HG03135 (cell line): ENCODE results near the gene PPARA.
"Not testable (repeated sequence)": the region's sequence is repeated elsewhere in the genome, so short reads cannot be mapped to it uniquely, and the experiment has no call there.

Source experiments
- ATAC-seq: cut with Tn5 transposase; IDR thresholded peaks from one replicate; pipeline ENCODE4 v1.9.1; 2021; ENCODE audit warnings: mild to moderate bottlenecking, moderate library complexity; ENCODE audit not compliant: unreplicated experiment

Gene PPARA

GRCh38 chr22:46165977-46166376, 15.7 kb downstream of the PPARA start:
- no peak for ATAC-seq

- no peak for ATAC-seq
These were observed 19.3 kb downstream of the PPARA start for GRCh38 chr22:46169628-46170027.

GRCh38 chr22:46171940-46172339, 21.6 kb downstream of the PPARA start:
- ATAC-seq, result no peak

GRCh38 chr22:46172522-46173110, 22.3 kb downstream of the PPARA start:
- ATAC-seq, result no peak

GRCh38 chr22:46173152-46173551, 22.8 kb downstream of the PPARA start:
- ATAC-seq, result no peak

GRCh38 chr22:46175631-46176030, 25.3 kb downstream of the PPARA start:
- ATAC-seq, result no peak

GRCh38 chr22:46176508-46177003, 26.2 kb downstream of the PPARA start:
- ATAC-seq, result no peak

- ATAC-seq, result no peak
These were observed 28.6 kb downstream of the PPARA start for GRCh38 chr22:46178755-46179505.

GRCh38 chr22:46179748-46180147, 29.4 kb downstream of the PPARA start:
- ATAC-seq, result no peak

- no peak for ATAC-seq
These were observed 30.2 kb downstream of the PPARA start for GRCh38 chr22:46180370-46181137.

- ATAC-seq, result no peak
These were observed 33.4 kb downstream of the PPARA start for GRCh38 chr22:46183733-46184132.

GRCh38 chr22:46185283-46185682, 35.0 kb downstream of the PPARA start:
- ATAC-seq, result no peak

GRCh38 chr22:46187862-46188261, 37.5 kb downstream of the PPARA start:
- no peak for ATAC-seq

GRCh38 chr22:46192210-46192993, 42.1 kb downstream of the PPARA start:
- no peak for ATAC-seq

- no peak for ATAC-seq
These were observed 43.6 kb downstream of the PPARA start for GRCh38 chr22:46193898-46194310.

GRCh38 chr22:46195487-46196165, 45.3 kb downstream of the PPARA start:
- no peak for ATAC-seq

GRCh38 chr22:46196278-46196677, 46.0 kb downstream of the PPARA start:
- no peak for ATAC-seq

- ATAC-seq, result no peak
These were observed 47.9 kb downstream of the PPARA start for GRCh38 chr22:46198274-46198673.

- ATAC-seq, result not testable (repeated sequence)
These were observed 48.5 kb downstream of the PPARA start for GRCh38 chr22:46198806-46199205.

- ATAC-seq, result no peak
These were observed 50.9 kb downstream of the PPARA start for GRCh38 chr22:46201059-46201757.
